ENCODE results near the gene ZYG11B. TPM values are rescaled to one million over a fixed set of nuclear protein-coding genes. Genes with fewer than 3 reads are reported as not detected.

Gene ZYG11B
- total RNA-seq, 1 experiment from 2014 or later = 20.6 TPM

DNA sequence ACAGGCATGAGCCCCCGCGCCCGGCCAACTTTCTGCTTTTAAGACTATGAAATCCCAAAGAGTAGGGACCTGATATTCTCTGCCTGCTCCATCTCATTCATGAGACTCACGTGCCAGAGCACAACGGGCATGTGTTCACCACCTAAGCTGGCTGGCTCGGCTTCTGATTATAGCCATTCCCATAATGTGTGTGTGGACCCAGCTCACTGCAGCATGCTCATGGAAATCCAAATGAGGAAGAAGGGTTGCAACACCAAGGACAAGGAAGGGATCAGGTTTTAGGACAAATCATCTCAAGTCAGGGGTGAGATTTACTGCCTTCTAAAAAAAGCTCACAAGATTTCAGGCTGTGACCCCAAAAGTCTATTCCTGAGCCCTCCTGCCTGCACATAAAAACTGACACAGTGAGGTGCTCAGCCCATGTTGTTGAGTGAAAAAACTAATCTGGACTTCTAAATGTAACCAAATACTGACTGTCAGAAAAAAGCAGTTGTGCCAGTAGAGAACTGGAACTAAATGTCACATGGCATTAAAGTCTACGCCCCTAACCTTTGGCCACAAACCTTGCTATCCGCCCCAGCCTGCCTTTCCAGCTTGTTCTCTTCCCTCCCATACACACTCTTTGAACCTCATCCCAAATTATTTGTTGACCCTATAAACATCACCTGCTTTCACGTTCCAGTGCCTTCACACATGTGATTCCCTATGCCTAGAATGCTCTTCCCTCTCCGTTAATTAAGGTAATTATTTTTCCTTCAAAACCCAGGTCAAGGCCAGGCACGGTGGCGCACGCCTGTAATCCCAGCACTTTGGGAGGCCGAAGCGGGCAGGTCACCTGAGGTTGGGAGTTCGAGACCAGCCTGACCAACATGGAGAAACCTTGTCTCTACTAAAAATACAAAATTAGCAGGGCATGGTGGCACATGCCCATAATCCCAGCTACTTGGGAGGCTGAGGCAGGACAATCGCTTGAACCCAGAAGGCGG is 19.0 kb upstream of the ZYG11B start:
- H4K5ac ChIP-seq (ENCODE audit: insufficient read length, low read depth, low read length) = no peak overlapping the region
- H3K27ac ChIP-seq (ENCODE audit: insufficient read length, low read depth, low read length) = no peak overlapping the region
- no peaks in the 10 kb centered on the region for H3K9me3 ChIP-seq (ENCODE audit: control insufficient read depth, low read depth, low read length)
- no peaks in the 10 kb centered on the region for H3K79me1 ChIP-seq (ENCODE audit: insufficient read depth, low read depth, low read length, poor library complexity, severe bottlenecking)
- H4K8ac ChIP-seq (replicated peaks; ENCODE audit: insufficient read length, low read depth, low read length) = no peak overlapping the region
- no peaks in the 10 kb centered on the region for H3K79me2 ChIP-seq (ENCODE audit: insufficient read depth, low read length)
- H3K23ac ChIP-seq (ENCODE audit: insufficient read length, low read depth, low read length) = no peak overlapping the region
- no peak overlapping the region for H4K91ac ChIP-seq (ENCODE audit: insufficient read length, low read depth, low read length)
- DNase-seq = no peak
- no peak overlapping the region for H3K56ac ChIP-seq (ENCODE audit: insufficient read length, low read depth, low read length)
- no peaks in the 10 kb centered on the region for H3K36me3 Mint-ChIP-seq (ENCODE audit: insufficient read depth in 1 of 3, low read depth in 3 of 3)
- no peak overlapping the region for H3K27ac Mint-ChIP-seq
- no peaks in the 10 kb centered on the region; a peak in 1 of 5 replicates for H3K9me3 Mint-ChIP-seq
- no peak overlapping the region for H3K4ac ChIP-seq (ENCODE audit: low read depth, low read length)
- H4K20me1 ChIP-seq (ENCODE audit: control insufficient read depth, insufficient read depth, insufficient read length) = no peaks in the 10 kb centered on the region
- H3K9ac ChIP-seq (ENCODE audit: extremely low read depth, insufficient read length, low read length) = no peak overlapping the region
- no peak overlapping the region for H3K18ac ChIP-seq (ENCODE audit: insufficient read length, low read depth, low read length)
- H3K4me2 ChIP-seq (ENCODE audit: insufficient read depth, insufficient read length, low read length) = no peak overlapping the region
- WGBS (ENCODE audit: extremely low coverage, insufficient read length, low lambda C conversion rate) = no CpG with 5 or more reads among the region's 18 CpGs
- H3K14ac ChIP-seq (ENCODE audit: insufficient read depth, low read length) = no peak overlapping the region
- no peak overlapping the region for H2AK5ac ChIP-seq (ENCODE audit: insufficient read length, low read length)
- TF ChIP-seq, protein P1, sequence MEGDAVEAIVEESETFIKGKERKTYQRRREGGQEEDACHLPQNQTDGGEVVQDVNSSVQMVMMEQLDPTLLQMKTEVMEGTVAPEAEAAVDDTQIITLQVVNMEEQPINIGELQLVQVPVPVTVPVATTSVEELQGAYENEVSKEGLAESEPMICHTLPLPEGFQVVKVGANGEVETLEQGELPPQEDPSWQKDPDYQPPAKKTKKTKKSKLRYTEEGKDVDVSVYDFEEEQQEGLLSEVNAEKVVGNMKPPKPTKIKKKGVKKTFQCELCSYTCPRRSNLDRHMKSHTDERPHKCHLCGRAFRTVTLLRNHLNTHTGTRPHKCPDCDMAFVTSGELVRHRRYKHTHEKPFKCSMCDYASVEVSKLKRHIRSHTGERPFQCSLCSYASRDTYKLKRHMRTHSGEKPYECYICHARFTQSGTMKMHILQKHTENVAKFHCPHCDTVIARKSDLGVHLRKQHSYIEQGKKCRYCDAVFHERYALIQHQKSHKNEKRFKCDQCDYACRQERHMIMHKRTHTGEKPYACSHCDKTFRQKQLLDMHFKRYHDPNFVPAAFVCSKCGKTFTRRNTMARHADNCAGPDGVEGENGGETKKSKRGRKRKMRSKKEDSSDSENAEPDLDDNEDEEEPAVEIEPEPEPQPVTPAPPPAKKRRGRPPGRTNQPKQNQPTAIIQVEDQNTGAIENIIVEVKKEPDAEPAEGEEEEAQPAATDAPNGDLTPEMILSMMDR (conservative IDR thresholded peaks at IDR 0.05) = no peak
- peaks cover 4% of the 10 kb centered on the region for H3K27me3 Mint-ChIP-seq (ENCODE audit: low read depth)
- no peak overlapping the region for H2BK120ac ChIP-seq (ENCODE audit: low read depth, low read length, poor library complexity, severe bottlenecking)
- H2BK20ac ChIP-seq (ENCODE audit: low read depth, low read length, poor library complexity, severe bottlenecking) = no peak overlapping the region
- H3T11ph ChIP-seq (ENCODE audit: low read length) = no peak overlapping the region
- H3K4me1 Mint-ChIP-seq = peaks cover 11 to 17% of the 10 kb centered on the region in 2 experiments
- H2BK15ac ChIP-seq (ENCODE audit: low read depth, low read length) = no peak overlapping the region
- no peak overlapping the region for H2AFZ ChIP-seq (ENCODE audit: low read length)
- no peak overlapping the region for H2BK12ac ChIP-seq (ENCODE audit: insufficient read length, low read depth, low read length)
- H3K4me1 ChIP-seq (ENCODE audit: insufficient read depth, low read length) = no peaks in the 10 kb centered on the region
- peaks cover 6% of the 10 kb centered on the region for H3K23me2 ChIP-seq (ENCODE audit: insufficient read length, low read depth, low read length, poor library complexity, severe bottlenecking)
- H2BK5ac ChIP-seq (ENCODE audit: insufficient read length, low read length) = no peak overlapping the region
- no peaks in the 10 kb centered on the region for H3K27me3 ChIP-seq (ENCODE audit: insufficient read depth, low read length)
- H3K4me3 Mint-ChIP-seq = no peak overlapping the region

Data from H9 (cell line).